DOHH2 (cell line): Measurements from ENCODE around the gene EID1.

ENCODE experiments used
- EZH2phosphoT487 ChIP-seq: fragments of 200-600 bp; sonication (generic); IDR thresholded peaks from 2 replicates; pipeline ENCODE4 v1.6.1; 2017; ENCODE audit warnings: borderline replicate concordance, mild to moderate bottlenecking, antibody characterized with exemption, low read length, moderate library complexity, mixed read lengths
- TF ChIP-seq, protein P1 (sequence below): fragments of 200-600 bp; sonication (generic); IDR thresholded peaks from one replicate; pipeline ENCODE4 v1.5.1; 2014; ENCODE audit warnings: antibody characterized with exemption, mild to moderate bottlenecking, low read depth, low read length; ENCODE audit not compliant: poor library complexity, severe bottlenecking

- TF ChIP-seq, protein P1, sequence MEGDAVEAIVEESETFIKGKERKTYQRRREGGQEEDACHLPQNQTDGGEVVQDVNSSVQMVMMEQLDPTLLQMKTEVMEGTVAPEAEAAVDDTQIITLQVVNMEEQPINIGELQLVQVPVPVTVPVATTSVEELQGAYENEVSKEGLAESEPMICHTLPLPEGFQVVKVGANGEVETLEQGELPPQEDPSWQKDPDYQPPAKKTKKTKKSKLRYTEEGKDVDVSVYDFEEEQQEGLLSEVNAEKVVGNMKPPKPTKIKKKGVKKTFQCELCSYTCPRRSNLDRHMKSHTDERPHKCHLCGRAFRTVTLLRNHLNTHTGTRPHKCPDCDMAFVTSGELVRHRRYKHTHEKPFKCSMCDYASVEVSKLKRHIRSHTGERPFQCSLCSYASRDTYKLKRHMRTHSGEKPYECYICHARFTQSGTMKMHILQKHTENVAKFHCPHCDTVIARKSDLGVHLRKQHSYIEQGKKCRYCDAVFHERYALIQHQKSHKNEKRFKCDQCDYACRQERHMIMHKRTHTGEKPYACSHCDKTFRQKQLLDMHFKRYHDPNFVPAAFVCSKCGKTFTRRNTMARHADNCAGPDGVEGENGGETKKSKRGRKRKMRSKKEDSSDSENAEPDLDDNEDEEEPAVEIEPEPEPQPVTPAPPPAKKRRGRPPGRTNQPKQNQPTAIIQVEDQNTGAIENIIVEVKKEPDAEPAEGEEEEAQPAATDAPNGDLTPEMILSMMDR: no peak
- TF ChIP-seq EZH2phosphoT487: no peak
Measured at GRCh38 chr15:48850648-48851047, 27.3 kb upstream of the EID1 start.
